Measurements from ENCODE around the gene GLIPR1L1. TPM values are rescaled to one million over a fixed set of nuclear protein-coding genes. Genes with fewer than 3 reads are reported as not detected.
A peak's percentile ranks its signal among the peaks of the same experiment; 100 is the strongest.

The GLIPR1L1 gene
- total RNA-seq, 5 donors from 2014 or later (not counting 1 experiment from before 2014, with no cell fraction given) = not detected

DNA sequence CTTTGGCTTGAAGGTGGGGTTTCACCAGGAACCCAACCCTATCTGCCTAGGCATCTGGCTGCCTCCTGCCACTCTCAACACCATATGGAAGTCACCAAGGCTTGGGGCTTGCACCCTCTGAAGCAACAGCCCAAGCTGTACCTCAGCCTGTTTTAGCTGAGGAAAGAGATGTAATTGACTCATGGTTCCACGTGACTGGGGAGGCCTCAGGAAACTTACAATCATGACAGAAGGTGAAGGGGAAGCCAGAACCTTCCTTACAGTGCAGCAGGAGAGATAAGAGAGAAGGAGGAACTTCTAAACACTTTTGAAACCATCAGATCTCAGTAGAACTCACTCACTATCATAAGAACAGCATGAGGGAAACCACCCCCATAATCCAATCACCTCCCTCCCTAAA, 26.9 kb downstream of the GLIPR1L1 start:
- no peaks in the 10 kb centered on the region for H3K9me3 ChIP-seq
- Mint-ChIP-seq H3K27ac (no peak overlapping the region), H3K27me3 (no peaks in the 10 kb centered on the region), H3K4me3 (no peak overlapping the region), H3K36me3 (no peaks in the 10 kb centered on the region), H3K9me3 (no peaks in the 10 kb centered on the region), H3K4me1 (peaks cover 5 to 10% (median 7%) of the 10 kb centered on the region in 3 donors)
- ATAC-seq (replicated peaks in 1 of 4) (no peak), DNase-seq (no peak)
- no peaks in the 10 kb centered on the region for H3K36me3 ChIP-seq (ENCODE audit: control insufficient read depth in 2 of 2, extremely low read depth in 1 of 2, insufficient read depth in 1 of 2, low read length in 1 of 2)
- WGBS (ENCODE audit: insufficient coverage) = no CpG with 5 or more reads among the region's 1 CpG
- no peak overlapping the region for H3K27ac ChIP-seq (ENCODE audit: low read length)
- H3K27me3 ChIP-seq (replicated peaks in 1 of 2; ENCODE audit: control insufficient read depth in 2 of 2, extremely low read depth in 1 of 2, insufficient read depth in 2 of 2, low read length in 1 of 2) = no peaks in the 10 kb centered on the region
- no peak overlapping the region for H3K4me3 ChIP-seq (ENCODE audit: control insufficient read depth in 1 of 2, extremely low read depth in 1 of 2, low read length in 1 of 2)
- H3K4me1 ChIP-seq (ENCODE audit: control insufficient read depth in 1 of 2, extremely low read depth in 1 of 2, insufficient read depth in 2 of 2, low read length in 2 of 2) = peaks cover 0 to 2% of the 10 kb centered on the region in 2 experiments
- POLR2A ChIA-PET = no interaction called here
- CTCF ChIA-PET = no interaction called here

DNA sequence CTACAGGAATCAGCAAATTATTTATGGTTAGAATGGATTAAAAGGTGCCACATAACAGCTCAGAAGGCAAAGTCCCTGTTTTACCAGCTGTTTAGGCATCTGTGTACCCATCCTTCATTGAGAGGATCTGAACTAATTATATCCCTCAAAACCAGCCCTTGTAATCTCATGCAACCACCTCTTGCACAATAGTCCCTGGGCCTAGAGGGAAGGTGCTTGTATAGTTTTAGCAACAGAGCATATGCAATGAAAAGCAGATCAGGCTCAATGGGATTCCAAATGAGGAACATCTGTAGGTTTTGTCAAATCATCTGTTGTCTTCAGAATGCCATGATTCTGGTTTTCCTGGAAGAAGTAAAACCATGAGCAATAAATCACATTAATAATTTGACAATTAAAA, 30.4 kb downstream of the GLIPR1L1 start:
- Mint-ChIP-seq H3K27ac (no peak overlapping the region), H3K36me3 (no peaks in the 10 kb centered on the region), H3K27me3 (no peaks in the 10 kb centered on the region), H3K4me3 (no peak overlapping the region), H3K4me1 (peaks cover 5 to 10% (median 7%) of the 10 kb centered on the region in 3 donors), H3K9me3 (no peaks in the 10 kb centered on the region)
- H3K27me3 ChIP-seq (replicated peaks in 1 of 2; ENCODE audit: control insufficient read depth in 2 of 2, extremely low read depth in 1 of 2, insufficient read depth in 2 of 2, low read length in 1 of 2) = no peaks in the 10 kb centered on the region
- CTCF ChIA-PET = interaction anchor here (0.6 kb wide), 3 partner anchors 26 to 44 kb away, joined by 3 read pairs; partner anchors contain the start of gene GLIPR1L2 (in 1 of the 2)
- DNase-seq (no peak), ATAC-seq (replicated peaks in 1 of 4) (no peak)
- no peak overlapping the region for H3K27ac ChIP-seq (ENCODE audit: low read length)
- H3K4me3 ChIP-seq (ENCODE audit: control insufficient read depth in 1 of 2, extremely low read depth in 1 of 2, low read length in 1 of 2) = no peak overlapping the region
- H3K36me3 ChIP-seq (ENCODE audit: control insufficient read depth in 2 of 2, extremely low read depth in 1 of 2, insufficient read depth in 1 of 2, low read length in 1 of 2) = no peaks in the 10 kb centered on the region
- POLR2A ChIA-PET = no interaction called here
- peaks cover 0 to 2% of the 10 kb centered on the region in 2 experiments for H3K4me1 ChIP-seq (ENCODE audit: control insufficient read depth in 1 of 2, extremely low read depth in 1 of 2, insufficient read depth in 2 of 2, low read length in 2 of 2)
- H3K9me3 ChIP-seq = no peaks in the 10 kb centered on the region

GRCh38 chr12:75366629-75367028, 32.2 kb downstream of the GLIPR1L1 start:
- H3K27me3 Mint-ChIP-seq = no peaks in the 10 kb centered on the region
- no peaks in the 10 kb centered on the region for H3K36me3 ChIP-seq (ENCODE audit: control insufficient read depth in 2 of 2, extremely low read depth in 1 of 2, insufficient read depth in 1 of 2, low read length in 1 of 2)
- H3K4me3 Mint-ChIP-seq = no peak overlapping the region
- DNase-seq (no peak), ATAC-seq (replicated peaks in 1 of 4) (no peak)
- ChIA-PET CTCF (interaction anchor here in 1 of 2 donors (0.6 to 0.9 kb wide), 2 partner anchors 32 to 138 kb away, joined by 3 read pairs; partner anchors contain the start of gene GLIPR1L1), POLR2A (no interaction called here)
- H3K9me3 Mint-ChIP-seq = no peaks in the 10 kb centered on the region
- no CpG with 5 or more reads among the region's 1 CpG for WGBS (ENCODE audit: insufficient coverage)
- no peak overlapping the region for H3K4me3 ChIP-seq (ENCODE audit: control insufficient read depth in 1 of 2, extremely low read depth in 1 of 2, low read length in 1 of 2)
- no peaks in the 10 kb centered on the region for H3K36me3 Mint-ChIP-seq
- no peak overlapping the region for H3K27ac ChIP-seq (ENCODE audit: low read length)
- no peaks in the 10 kb centered on the region for H3K9me3 ChIP-seq
- H3K4me1 ChIP-seq (ENCODE audit: control insufficient read depth in 1 of 2, extremely low read depth in 1 of 2, insufficient read depth in 2 of 2, low read length in 2 of 2) = no peaks in the 10 kb centered on the region
- H3K4me1 Mint-ChIP-seq = no peaks in the 10 kb centered on the region
- no peak overlapping the region for H3K27ac Mint-ChIP-seq
- H3K27me3 ChIP-seq (replicated peaks in 1 of 2; ENCODE audit: control insufficient read depth in 2 of 2, extremely low read depth in 1 of 2, insufficient read depth in 2 of 2, low read length in 1 of 2) = no peaks in the 10 kb centered on the region

DNA sequence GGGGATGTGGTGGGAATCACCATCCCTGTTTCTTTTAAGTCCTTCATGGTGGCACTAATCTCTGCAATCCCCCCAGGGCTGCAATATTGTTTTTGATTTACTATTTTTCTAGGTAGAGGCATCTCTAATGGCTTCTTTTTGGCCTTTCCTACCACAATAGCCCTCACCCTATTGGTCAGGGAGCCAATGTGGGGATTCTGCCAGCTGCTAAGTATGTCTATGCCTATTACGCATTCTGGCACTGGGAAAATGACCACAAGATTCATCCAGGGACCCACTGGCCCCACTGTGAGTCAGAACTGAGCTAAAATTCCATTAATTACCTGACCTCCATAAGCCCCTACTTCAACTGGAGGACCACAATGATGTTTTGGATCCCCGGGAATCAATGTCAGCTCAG, 40.5 kb downstream of the GLIPR1L1 start:
- ChIA-PET CTCF (no interaction called here), POLR2A (interaction anchor here in 1 of 2 donors (0.6 kb wide), 1 partner anchor 12 kb away, joined by 3 read pairs; no protein-coding TSS in a partner anchor)
- H3K4me3 Mint-ChIP-seq = no peak overlapping the region
- peaks cover 8% of the 10 kb centered on the region for H3K36me3 Mint-ChIP-seq
- H3K9me3 Mint-ChIP-seq = no peaks in the 10 kb centered on the region
- H3K36me3 ChIP-seq (ENCODE audit: control insufficient read depth in 2 of 2, extremely low read depth in 1 of 2, insufficient read depth in 1 of 2, low read length in 1 of 2) = no peaks in the 10 kb centered on the region
- DNase-seq = no peak
- H3K27me3 ChIP-seq (replicated peaks in 1 of 2; ENCODE audit: control insufficient read depth in 2 of 2, extremely low read depth in 1 of 2, insufficient read depth in 2 of 2, low read length in 1 of 2) = no peaks in the 10 kb centered on the region
- WGBS (ENCODE audit: insufficient coverage) = no CpG with 5 or more reads among the region's 2 CpGs
- H3K4me3 ChIP-seq (ENCODE audit: control insufficient read depth in 1 of 2, extremely low read depth in 1 of 2, low read length in 1 of 2) = no peak overlapping the region
- H3K27ac Mint-ChIP-seq = no peak overlapping the region
- no peaks in the 10 kb centered on the region for H3K4me1 Mint-ChIP-seq
- H3K27ac ChIP-seq (ENCODE audit: low read length) = no peak overlapping the region
- no peaks in the 10 kb centered on the region for H3K27me3 Mint-ChIP-seq
- no peaks in the 10 kb centered on the region for H3K4me1 ChIP-seq (ENCODE audit: control insufficient read depth in 1 of 2, extremely low read depth in 1 of 2, insufficient read depth in 2 of 2, low read length in 2 of 2)
- no peaks in the 10 kb centered on the region for H3K9me3 ChIP-seq
- ATAC-seq (replicated peaks in 1 of 4) = no peak

DNA sequence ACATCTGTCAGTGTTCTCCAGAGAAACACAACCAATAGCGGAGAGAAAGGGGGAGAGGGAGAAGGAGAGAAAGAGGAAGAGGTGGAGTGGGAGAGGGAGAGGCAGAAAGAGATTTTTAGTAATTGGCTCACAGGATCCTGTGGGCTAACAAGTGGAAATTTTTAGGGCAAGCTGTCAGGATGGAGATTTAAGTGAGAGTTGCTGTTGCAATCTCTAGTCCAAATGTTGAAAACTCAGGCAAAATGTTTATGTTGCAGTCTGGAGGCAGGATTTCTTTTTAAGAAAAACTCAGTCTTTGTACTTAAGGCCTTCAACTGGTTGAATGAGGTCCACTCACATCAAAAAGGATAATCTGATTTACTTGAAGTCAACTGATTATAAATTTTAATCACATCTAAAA, 43.9 kb downstream of the GLIPR1L1 start:
- no peaks in the 10 kb centered on the region for H3K36me3 ChIP-seq (ENCODE audit: control insufficient read depth in 2 of 2, extremely low read depth in 1 of 2, insufficient read depth in 1 of 2, low read length in 1 of 2)
- H3K27me3 Mint-ChIP-seq = no peaks in the 10 kb centered on the region
- ChIA-PET CTCF (no interaction called here), POLR2A (no interaction called here)
- no peak for DNase-seq
- H3K27ac Mint-ChIP-seq = no peak overlapping the region
- WGBS (ENCODE audit: insufficient coverage) = 71% methylated on average over 1 of the region's 1 CpG
- H3K27me3 ChIP-seq (replicated peaks in 1 of 2; ENCODE audit: control insufficient read depth in 2 of 2, extremely low read depth in 1 of 2, insufficient read depth in 2 of 2, low read length in 1 of 2) = no peaks in the 10 kb centered on the region
- no peaks in the 10 kb centered on the region for H3K9me3 ChIP-seq
- no peaks in the 10 kb centered on the region for H3K4me1 ChIP-seq (ENCODE audit: control insufficient read depth in 1 of 2, extremely low read depth in 1 of 2, insufficient read depth in 2 of 2, low read length in 2 of 2)
- H3K4me1 Mint-ChIP-seq = no peaks in the 10 kb centered on the region
- H3K4me3 Mint-ChIP-seq = no peak overlapping the region
- H3K27ac ChIP-seq (ENCODE audit: low read length) = no peak overlapping the region
- H3K36me3 Mint-ChIP-seq = peaks cover 4% of the 10 kb centered on the region
- H3K4me3 ChIP-seq (ENCODE audit: control insufficient read depth in 1 of 2, extremely low read depth in 1 of 2, low read length in 1 of 2) = no peak overlapping the region
- no peak for ATAC-seq (replicated peaks in 1 of 4)
- H3K9me3 Mint-ChIP-seq = no peaks in the 10 kb centered on the region

DNA sequence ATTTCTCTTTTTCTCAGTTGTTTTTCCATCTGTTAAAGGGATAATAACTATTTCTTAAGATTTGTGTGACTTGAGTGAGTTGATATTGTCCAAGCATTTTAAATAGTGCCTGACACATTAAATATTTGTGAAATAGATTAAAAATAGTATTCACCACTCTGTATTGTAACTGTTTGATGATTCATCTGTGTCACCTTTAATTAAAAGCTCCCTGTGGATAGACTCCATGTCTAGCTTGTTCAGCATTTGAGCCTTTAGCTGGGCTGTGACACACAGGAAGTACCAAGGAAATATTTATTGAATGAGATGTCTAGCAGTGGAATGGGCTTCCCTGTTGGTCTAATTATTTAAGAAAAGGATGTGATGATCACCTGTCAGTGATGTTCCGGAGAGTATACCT, 54.6 kb downstream of the GLIPR1L1 start:
- no peaks in the 10 kb centered on the region for H3K27me3 ChIP-seq (replicated peaks in 1 of 2; ENCODE audit: control insufficient read depth in 2 of 2, extremely low read depth in 1 of 2, insufficient read depth in 2 of 2, low read length in 1 of 2)
- WGBS (ENCODE audit: insufficient coverage) = no CpG with 5 or more reads among the region's 1 CpG
- ChIA-PET CTCF (interaction anchor here (0.5 to 5.5 kb wide), 3 partner anchors 74 to 1675 kb away, joined by 3 to 63 read pairs (median 5); partner anchors contain the start of gene GLIPR1 (in 1 of the 2)), POLR2A (interaction anchor here in 1 of 2 donors (0.6 kb wide), 1 partner anchor 317 kb away, joined by 5 read pairs; no protein-coding TSS in a partner anchor)
- H3K4me3 ChIP-seq (ENCODE audit: control insufficient read depth in 1 of 2, extremely low read depth in 1 of 2, low read length in 1 of 2) = no peak overlapping the region
- ATAC-seq (replicated peaks in 1 of 4) (no peak), DNase-seq (peak in 1 of 35 experiments; percentile 11)
- H3K36me3 ChIP-seq (ENCODE audit: control insufficient read depth in 2 of 2, extremely low read depth in 1 of 2, insufficient read depth in 1 of 2, low read length in 1 of 2) = no peaks in the 10 kb centered on the region
- H3K9me3 ChIP-seq = no peaks in the 10 kb centered on the region
- Mint-ChIP-seq H3K36me3 (no peaks in the 10 kb centered on the region), H3K9me3 (peaks cover 0 to 4% (median 0%) of the 10 kb centered on the region in 3 donors), H3K27ac (peak overlapping the region; percentile 98 to 99), H3K4me3 (no peak overlapping the region), H3K4me1 (peaks cover 41 to 52% (median 41%) of the 10 kb centered on the region in 3 donors), H3K27me3 (no peaks in the 10 kb centered on the region)
- peak overlapping the region; percentile 91 for H3K27ac ChIP-seq (ENCODE audit: low read length)
- peaks cover 5 to 11% of the 10 kb centered on the region in 2 experiments for H3K4me1 ChIP-seq (ENCODE audit: control insufficient read depth in 1 of 2, extremely low read depth in 1 of 2, insufficient read depth in 2 of 2, low read length in 2 of 2)
